Osteocyte (in vitro differentiated cells): ENCODE measurements around the gene TBCD. TPM values are rescaled to one million over a fixed set of nuclear protein-coding genes. Genes with fewer than 3 reads are reported as not detected.

Experiments used
- DNase-seq: peaks from one replicate; pipeline ENCODE4 v3.0.0; 2021; ENCODE audit warnings: mixed read lengths; ENCODE audit not compliant: unreplicated experiment; ENCODE audit errors: extremely low spot score
- H3K27ac Mint-ChIP-seq: one replicate; pipeline ENCODE4 v1.8.0; 2021; ENCODE audit warnings: mild to moderate bottlenecking, mixed read lengths; ENCODE audit not compliant: unreplicated experiment
- H3K27me3 Mint-ChIP-seq: one replicate; pipeline ENCODE4 v1.8.0; 2021; ENCODE audit warnings: mixed read lengths; ENCODE audit not compliant: unreplicated experiment
- H3K36me3 Mint-ChIP-seq: one replicate; pipeline ENCODE4 v1.8.0; 2021; ENCODE audit warnings: mixed read lengths; ENCODE audit not compliant: unreplicated experiment
- H3K4me1 Mint-ChIP-seq: one replicate; pipeline ENCODE4 v1.8.0; 2021; ENCODE audit warnings: mixed read lengths; ENCODE audit not compliant: unreplicated experiment
- H3K4me3 Mint-ChIP-seq: one replicate; pipeline ENCODE4 v1.8.0; 2021; ENCODE audit warnings: mild to moderate bottlenecking, moderate library complexity, mixed read lengths; ENCODE audit not compliant: unreplicated experiment
- H3K9me3 Mint-ChIP-seq: one replicate; pipeline ENCODE4 v1.8.0; 2021; ENCODE audit warnings: mixed read lengths; ENCODE audit not compliant: unreplicated experiment
- CTCF ChIP-seq: fragments of 200-600 bp; sonication (generic); IDR thresholded peaks from 2 replicates; pipeline ENCODE4 v1.5.0; 2021; ENCODE audit warnings: antibody characterized with exemption, mild to moderate bottlenecking, moderate library complexity
- total RNA-seq: library from RNA; stranded (reverse); gene quantifications from 2 replicates; pipeline ENCODE4 v1.2.1, GENCODE V29; 2021

Gene TBCD
- total RNA-seq, 1 donor from 2014 or later = 74.0 TPM

GRCh38 chr17:82959990-82960418 lies 208.1 kb downstream of the TBCD start:
- no peaks in the 10 kb centered on the region for H3K27me3 Mint-ChIP-seq
- H3K27ac Mint-ChIP-seq = no peak overlapping the region
- peaks cover 7% of the 10 kb centered on the region for H3K4me1 Mint-ChIP-seq
- peaks cover 5% of the 10 kb centered on the region for H3K36me3 Mint-ChIP-seq
- no peak for TF ChIP-seq CTCF
- DNase-seq = peak; percentile 83
- H3K4me3 Mint-ChIP-seq = no peak overlapping the region
- H3K9me3 Mint-ChIP-seq = peaks cover 4% of the 10 kb centered on the region

GRCh38 chr17:82960419-82961271 lies 208.8 kb downstream of the TBCD start:
- no peak for TF ChIP-seq CTCF
- no peaks in the 10 kb centered on the region for H3K9me3 Mint-ChIP-seq
- peaks cover 3% of the 10 kb centered on the region for H3K36me3 Mint-ChIP-seq
- peaks cover 7% of the 10 kb centered on the region for H3K4me1 Mint-ChIP-seq
- no peak overlapping the region for H3K27ac Mint-ChIP-seq
- H3K4me3 Mint-ChIP-seq = no peak overlapping the region
- H3K27me3 Mint-ChIP-seq = no peaks in the 10 kb centered on the region
- DNase-seq = peak; percentile 81

GRCh38 chr17:82961366-82962162 lies 209.7 kb downstream of the TBCD start:
- Mint-ChIP-seq H3K4me3 (no peak overlapping the region), H3K9me3 (no peaks in the 10 kb centered on the region), H3K27ac (no peak overlapping the region), H3K27me3 (no peaks in the 10 kb centered on the region), H3K4me1 (peaks cover 7% of the 10 kb centered on the region), H3K36me3 (no peaks in the 10 kb centered on the region)
- no peak for TF ChIP-seq CTCF
- no peak for DNase-seq

- no peak for DNase-seq
- no peaks in the 10 kb centered on the region for H3K36me3 Mint-ChIP-seq
- H3K9me3 Mint-ChIP-seq = no peaks in the 10 kb centered on the region
- no peak overlapping the region for H3K4me3 Mint-ChIP-seq
- H3K27ac Mint-ChIP-seq = no peak overlapping the region
- H3K4me1 Mint-ChIP-seq = peaks cover 7% of the 10 kb centered on the region
- no peak for TF ChIP-seq CTCF
- H3K27me3 Mint-ChIP-seq = no peaks in the 10 kb centered on the region
Observed at GRCh38 chr17:82962163-82962720, 210.4 kb downstream of the TBCD start.
